DOHH2 (cell line): ENCODE data around the gene GTSF1L.

Experiments
- H3F3A ChIP-seq: fragments of 200-600 bp; sonication (generic), shearing (Covaris generic); 2 replicates; pipeline ENCODE4 v1.6.0; 2016; ENCODE audit warnings: antibody characterized with exemption, mild to moderate bottlenecking; ENCODE audit not compliant: control insufficient read depth, insufficient read depth
- H3K27ac ChIP-seq: fragments of 200-600 bp; sonication (generic); 2 replicates; pipeline ENCODE4 v1.5.1; 2014; ENCODE audit warnings: low read depth, mild to moderate bottlenecking, low read length, moderate library complexity
- H3K27me3 ChIP-seq: fragments of 200-600 bp; sonication (generic); 2 replicates; pipeline ENCODE4 v1.6.1; 2014; ENCODE audit warnings: mild to moderate bottlenecking, low read length, mixed read lengths; ENCODE audit not compliant: control insufficient read depth
- H3K36me3 ChIP-seq: fragments of 200-600 bp; sonication (generic); 2 replicates; pipeline ENCODE4 v1.6.1; 2014; ENCODE audit warnings: mild to moderate bottlenecking, low read length, moderate library complexity, mixed read lengths; ENCODE audit not compliant: control insufficient read depth
- H3K4me1 ChIP-seq: fragments of 200-600 bp; sonication (generic); 2 replicates; pipeline ENCODE4 v1.6.1; 2014; ENCODE audit warnings: mild to moderate bottlenecking, low read length, mixed read lengths; ENCODE audit not compliant: control insufficient read depth
- H3K4me2 ChIP-seq: fragments of 200-600 bp; sonication (generic); 2 replicates; pipeline ENCODE4 v1.6.0; 2014; ENCODE audit warnings: mild to moderate bottlenecking, low read length, moderate library complexity
- H3K4me3 ChIP-seq: fragments of 200-600 bp; sonication (generic); 2 replicates; pipeline ENCODE4 v1.5.1; 2014; ENCODE audit warnings: mild to moderate bottlenecking, low read length, mixed read lengths
- H3K79me2 ChIP-seq: fragments of 200-600 bp; sonication (generic); 2 replicates; pipeline ENCODE4 v1.6.1; 2014; ENCODE audit warnings: mild to moderate bottlenecking, low read length, mixed read lengths; ENCODE audit not compliant: control insufficient read depth
- H3K9me2 ChIP-seq: fragments of 200-600 bp; sonication (generic); replicated peaks from 2 replicates; pipeline ENCODE4 v1.6.1; 2014; ENCODE audit warnings: mild to moderate bottlenecking, low read length, mixed read lengths; ENCODE audit not compliant: control insufficient read depth
- H3K9me3 ChIP-seq: fragments of 200-600 bp; sonication (generic); 2 replicates; pipeline ENCODE4 v1.6.1; 2014; ENCODE audit warnings: antibody characterized with exemption, low read length, mixed read lengths; ENCODE audit not compliant: control insufficient read depth, insufficient read depth
- H4K20me1 ChIP-seq: fragments of 200-600 bp; sonication (generic); 2 replicates; pipeline ENCODE4 v1.6.0; 2014; ENCODE audit warnings: low read depth, mild to moderate bottlenecking, antibody characterized with exemption, low read length, moderate library complexity; ENCODE audit not compliant: control insufficient read depth, insufficient read depth
- CTCF ChIP-seq: fragments of 200-600 bp; sonication (generic); IDR thresholded peaks from one replicate; pipeline ENCODE4 v1.5.1; 2014; ENCODE audit warnings: antibody characterized with exemption, mild to moderate bottlenecking, low read depth, low read length; ENCODE audit not compliant: poor library complexity, severe bottlenecking
- EZH2phosphoT487 ChIP-seq: fragments of 200-600 bp; sonication (generic); IDR thresholded peaks from 2 replicates; pipeline ENCODE4 v1.6.1; 2017; ENCODE audit warnings: borderline replicate concordance, mild to moderate bottlenecking, antibody characterized with exemption, low read length, moderate library complexity, mixed read lengths

The GTSF1L gene

GRCh38 chr20:43750774-43751166 is 24.0 kb upstream of the GTSF1L start:
- Histone ChIP-seq H3F3A (no peaks in the 10 kb centered on the region), H3K9me3 (no peaks in the 10 kb centered on the region), H3K4me1 (peaks cover 26% of the 10 kb centered on the region), H3K9me2 (no peaks in the 10 kb centered on the region), H3K27ac (no peak overlapping the region), H3K4me3 (no peak overlapping the region), H3K4me2 (no peak overlapping the region), H3K27me3 (peaks cover 23% of the 10 kb centered on the region), H3K36me3 (no peaks in the 10 kb centered on the region), H3K79me2 (no peaks in the 10 kb centered on the region), H4K20me1 (no peaks in the 10 kb centered on the region)
- TF ChIP-seq EZH2phosphoT487 (no peak), CTCF (no peak)

GRCh38 chr20:43749734-43750294 is 23.0 kb upstream of the GTSF1L start:
- Histone ChIP-seq H3K9me3 (no peaks in the 10 kb centered on the region), H3K4me1 (peaks cover 32% of the 10 kb centered on the region), H3K9me2 (no peaks in the 10 kb centered on the region), H3K4me2 (no peak overlapping the region), H3K27ac (no peak overlapping the region), H3K4me3 (no peak overlapping the region), H3K79me2 (no peaks in the 10 kb centered on the region), H3K36me3 (no peaks in the 10 kb centered on the region), H4K20me1 (no peaks in the 10 kb centered on the region), H3F3A (no peaks in the 10 kb centered on the region), H3K27me3 (peaks cover 31% of the 10 kb centered on the region)
- TF ChIP-seq EZH2phosphoT487 (peak; percentile 83; the same call in 1 of the 2 replicates), CTCF (peak; percentile 98)

GRCh38 chr20:43748274-43748673 is 21.5 kb upstream of the GTSF1L start:
- Histone ChIP-seq H3K4me3 (no peak overlapping the region), H3K27me3 (peaks cover 34% of the 10 kb centered on the region), H3K9me2 (no peaks in the 10 kb centered on the region), H3K79me2 (no peaks in the 10 kb centered on the region), H3K27ac (no peak overlapping the region), H3K9me3 (no peaks in the 10 kb centered on the region), H4K20me1 (no peaks in the 10 kb centered on the region), H3F3A (no peaks in the 10 kb centered on the region), H3K4me1 (peaks cover 32% of the 10 kb centered on the region), H3K36me3 (no peaks in the 10 kb centered on the region), H3K4me2 (no peak overlapping the region)
- TF ChIP-seq EZH2phosphoT487 (no peak), CTCF (no peak)
